NCI-H1092 treated with DMSO at 0.1 percent for 48 hours (cell line): ENCODE measurements around the gene LIF.

Experiments used
- DNase-seq: peaks from one replicate; lab custom pipeline; 2025; lab: John Stamatoyannopoulos, UW

Gene LIF

GRCh38 chr22:30262917-30263741, 16.6 kb upstream of the LIF start:
- DNase-seq = peak; percentile 45

DNA sequence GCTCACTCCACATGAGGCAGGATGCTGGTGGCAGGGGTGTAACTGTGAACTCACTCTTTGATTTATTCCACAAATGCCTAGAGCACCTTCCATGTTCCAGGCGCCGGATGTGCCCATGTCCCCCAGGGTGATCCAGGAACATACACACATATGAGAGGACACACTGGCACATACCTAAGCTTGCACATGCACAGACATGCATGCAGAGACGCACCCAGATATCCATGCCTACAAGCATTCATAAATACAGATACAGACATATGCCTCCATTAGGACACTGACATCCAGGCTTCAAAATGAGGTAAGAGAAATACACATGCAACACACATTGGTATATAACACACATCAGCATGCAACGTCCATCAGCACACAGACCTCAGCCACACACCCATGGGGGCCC, 15.6 kb upstream of the LIF start:
- no peak for DNase-seq

- DNase-seq = no peak
Observed at GRCh38 chr22:30261134-30261533, 14.6 kb upstream of the LIF start.

DNA sequence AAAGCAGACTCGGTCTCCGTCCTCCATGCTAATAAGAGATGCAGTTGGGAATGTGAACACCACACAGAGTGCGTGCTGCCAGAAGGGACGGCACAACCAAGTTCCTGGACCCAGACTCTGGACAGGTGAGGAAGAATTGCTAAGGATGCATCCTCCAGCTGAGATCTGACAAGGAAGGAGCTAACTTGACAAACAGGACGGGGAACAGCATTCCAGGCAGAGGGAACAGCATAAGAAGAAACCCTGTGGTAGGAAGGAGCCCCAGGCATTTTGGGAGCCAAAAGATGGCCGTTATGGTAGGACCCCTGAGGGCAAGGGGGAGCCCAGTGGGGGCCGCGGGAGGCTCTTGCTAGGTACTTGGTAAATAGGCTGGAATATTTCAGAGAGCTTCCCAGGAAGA, 14.1 kb upstream of the LIF start:
- no peak for DNase-seq

- DNase-seq = no peak
Observed at GRCh38 chr22:30260276-30260675, 13.7 kb upstream of the LIF start.

- DNase-seq = no peak
Observed at GRCh38 chr22:30254314-30254713, 7.8 kb upstream of the LIF start.

GRCh38 chr22:30253205-30253852, 6.8 kb upstream of the LIF start:
- peak; percentile 42 for DNase-seq

DNA sequence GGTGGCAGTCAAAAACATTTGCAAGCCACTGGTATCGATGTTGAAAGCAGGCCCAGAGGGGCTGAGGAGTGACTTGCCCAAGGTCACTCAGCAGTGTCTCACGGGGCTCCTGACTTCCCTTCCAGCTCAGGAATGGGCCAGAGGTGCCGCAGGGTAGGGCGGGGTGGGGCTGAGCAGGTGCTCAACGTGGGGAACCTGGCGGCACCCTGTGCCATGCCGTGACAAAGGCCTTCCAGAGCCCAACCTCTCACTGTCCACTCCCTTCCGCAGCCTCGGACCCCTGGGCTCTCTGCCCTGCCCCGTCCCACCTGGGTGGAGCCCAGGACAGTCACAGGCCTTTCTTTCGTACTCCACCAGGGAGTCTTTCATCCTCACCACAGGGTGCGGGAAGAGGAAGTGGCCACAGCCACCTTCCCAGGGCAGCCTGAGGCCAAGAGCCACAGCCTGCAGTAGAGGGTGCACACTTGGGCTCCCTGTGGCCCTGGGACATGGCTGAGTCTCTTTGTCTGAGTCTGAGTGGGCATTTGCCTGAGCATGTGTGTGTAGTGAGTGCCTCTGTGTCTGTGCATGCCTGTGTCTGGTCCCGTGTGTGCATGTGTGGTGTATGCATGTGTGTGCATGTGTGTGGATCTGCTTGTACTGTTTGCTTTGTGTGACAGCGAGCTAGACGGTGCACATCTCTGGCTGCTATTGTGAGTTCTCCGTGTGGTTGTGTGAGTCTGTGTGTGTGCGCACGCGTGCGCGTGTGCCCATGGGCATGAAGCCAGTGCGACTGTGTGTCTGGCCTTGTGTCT, 6.0 kb upstream of the LIF start:
- DNase-seq = no peak

GRCh38 chr22:30251711-30252110, 5.2 kb upstream of the LIF start:
- DNase-seq = peak; percentile 3

DNA sequence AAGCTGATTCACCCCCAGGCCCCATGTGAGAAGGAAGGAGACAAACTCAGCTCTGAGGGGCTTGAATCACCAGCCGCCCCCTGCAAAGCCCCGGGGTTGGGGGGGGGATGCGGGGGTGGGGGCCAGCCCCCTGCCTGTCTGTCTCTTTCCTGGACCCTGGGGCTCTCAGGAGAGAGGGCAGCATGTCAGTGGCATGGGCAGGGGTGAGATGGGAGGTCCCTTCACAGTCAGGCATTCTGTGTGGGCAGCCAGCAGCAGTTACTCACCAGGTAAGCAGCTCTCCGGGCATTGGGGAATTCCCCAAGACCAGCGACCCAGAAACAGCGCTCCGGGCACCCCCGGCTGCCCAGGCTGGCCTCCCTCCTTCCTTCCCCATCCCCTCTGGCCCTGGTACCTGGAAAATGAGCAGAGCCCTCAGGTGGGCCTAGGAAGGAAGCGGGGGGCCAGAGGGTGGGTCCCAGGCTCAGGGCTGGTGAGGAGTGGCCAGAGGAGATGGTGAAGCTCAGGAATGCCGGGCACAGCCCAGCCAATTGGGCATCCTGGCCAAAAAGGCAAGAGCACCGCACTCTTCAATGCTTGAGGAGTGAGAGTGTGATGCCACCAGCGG, 4.2 kb upstream of the LIF start:
- DNase-seq = no peak

GRCh38 chr22:30250039-30250565, 3.5 kb upstream of the LIF start:
- DNase-seq = no peak

DNA sequence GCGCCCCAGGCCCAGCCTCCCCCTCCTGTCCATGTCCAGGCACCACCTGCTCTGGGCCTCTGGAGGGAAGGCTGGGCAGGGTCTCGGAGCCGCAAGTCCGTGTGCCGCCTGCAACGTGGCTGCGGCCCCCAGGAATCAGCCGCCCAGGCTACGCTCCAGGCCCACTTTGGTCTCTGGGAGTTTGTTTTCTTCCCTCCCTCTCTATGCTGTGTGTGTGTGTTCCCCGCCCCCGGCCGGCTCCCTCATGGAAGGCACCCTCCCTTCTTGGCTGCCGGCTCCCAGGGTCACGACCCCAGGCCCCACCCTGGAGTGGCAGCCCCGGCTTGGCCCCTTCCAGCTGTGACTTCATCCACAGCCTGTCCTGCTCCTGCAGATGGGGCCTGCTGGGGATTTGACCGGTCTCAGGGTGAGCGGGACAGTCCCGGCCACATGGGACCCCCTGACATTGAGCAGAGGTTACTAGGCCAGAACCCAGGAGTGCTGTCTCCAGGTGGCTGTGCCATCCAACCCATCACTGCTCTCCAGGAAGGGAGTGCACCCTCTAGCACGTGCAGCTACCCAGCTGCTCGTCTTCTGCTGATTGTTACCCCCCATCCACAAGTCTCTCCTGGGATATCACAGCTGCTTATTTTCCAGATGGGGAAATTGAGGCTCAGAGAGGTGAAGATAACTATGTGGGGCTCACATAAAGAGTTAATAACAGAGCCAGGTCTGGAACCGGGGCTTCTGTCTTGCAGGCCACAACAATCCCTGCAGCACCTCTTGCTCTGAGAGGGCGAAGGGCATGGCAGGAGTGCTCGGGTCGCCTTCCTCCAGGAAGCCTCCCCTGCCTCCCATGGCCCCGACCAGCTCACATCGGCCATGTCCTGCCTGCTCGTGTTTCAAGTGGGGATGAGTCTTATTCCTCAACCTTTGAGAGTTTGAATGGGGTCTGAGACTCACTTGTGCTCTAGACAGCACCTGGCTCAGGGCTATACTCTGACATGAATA, 2.8 kb upstream of the LIF start:
- DNase-seq = no peak

GRCh38 chr22:30248484-30248883, 1.9 kb upstream of the LIF start:
- DNase-seq = no peak

DNA sequence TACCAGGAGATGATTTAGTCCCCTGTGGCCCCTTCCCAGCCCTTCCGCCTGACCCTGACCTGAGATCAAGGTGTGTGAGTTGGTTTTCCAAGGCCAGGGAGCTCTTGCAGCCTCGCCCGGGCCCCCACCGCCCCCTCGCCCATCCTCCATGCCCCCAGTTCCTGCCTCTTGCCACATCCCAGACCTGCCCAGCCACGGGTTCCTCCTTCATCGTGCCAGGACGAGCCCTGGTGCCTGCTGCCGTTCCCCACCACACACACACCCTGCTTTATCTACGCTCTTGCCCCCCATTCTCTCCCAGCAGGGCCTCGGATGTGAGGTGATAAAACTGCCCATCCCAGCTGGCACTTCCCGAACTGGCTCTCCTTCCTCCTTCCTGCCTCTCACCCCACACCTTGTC, 1.4 kb upstream of the LIF start:
- no peak for DNase-seq

DNA sequence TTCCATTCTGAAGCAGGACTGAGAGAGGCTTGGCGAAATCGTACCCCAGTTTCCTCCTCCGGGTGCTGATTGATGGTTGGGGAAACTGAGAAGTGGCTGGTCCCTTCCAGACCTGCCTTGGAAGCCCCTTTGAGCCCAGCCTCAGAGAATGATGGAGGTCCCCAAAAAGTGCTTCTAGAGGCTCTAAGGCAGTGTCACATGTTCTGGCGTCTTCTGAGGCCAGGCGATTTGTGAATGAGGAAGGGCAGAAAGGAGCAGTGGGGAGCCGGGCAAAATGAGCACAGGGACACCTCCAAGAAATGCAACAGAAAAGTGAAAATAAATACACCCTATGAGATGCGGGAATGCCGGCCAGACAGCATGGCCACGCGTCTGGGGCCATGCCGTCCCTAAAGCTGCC, 1.0 kb upstream of the LIF start:
- DNase-seq = no peak

DNA sequence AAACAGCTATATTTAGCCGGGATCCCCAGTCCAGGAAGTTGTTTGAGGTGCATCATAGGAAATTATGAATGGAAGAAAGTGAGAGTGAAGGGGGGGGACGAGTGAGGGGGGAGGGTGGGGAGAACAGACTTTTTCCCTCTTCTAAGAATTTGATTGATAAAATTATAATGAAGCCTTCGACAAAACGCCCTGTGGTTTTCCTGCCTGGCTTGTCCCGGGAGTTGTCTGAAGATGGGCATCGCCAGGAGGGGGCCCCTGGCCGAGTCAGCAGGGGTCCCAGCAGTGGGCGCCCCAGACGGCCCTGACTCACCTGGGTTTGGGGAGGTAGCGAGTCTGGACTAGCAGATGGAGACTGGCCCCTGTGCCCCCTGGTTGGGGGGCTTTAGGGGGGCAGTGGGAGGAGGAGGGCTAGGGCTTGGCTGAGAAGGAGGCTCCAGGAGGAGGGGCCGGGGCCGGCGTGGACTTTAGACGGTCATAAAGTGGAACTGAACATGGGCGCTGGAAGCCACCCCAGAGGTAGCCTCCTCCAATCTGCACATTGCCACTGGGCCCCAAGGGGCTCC, 336 bp upstream of the LIF start:
- DNase-seq = no peak

DNA sequence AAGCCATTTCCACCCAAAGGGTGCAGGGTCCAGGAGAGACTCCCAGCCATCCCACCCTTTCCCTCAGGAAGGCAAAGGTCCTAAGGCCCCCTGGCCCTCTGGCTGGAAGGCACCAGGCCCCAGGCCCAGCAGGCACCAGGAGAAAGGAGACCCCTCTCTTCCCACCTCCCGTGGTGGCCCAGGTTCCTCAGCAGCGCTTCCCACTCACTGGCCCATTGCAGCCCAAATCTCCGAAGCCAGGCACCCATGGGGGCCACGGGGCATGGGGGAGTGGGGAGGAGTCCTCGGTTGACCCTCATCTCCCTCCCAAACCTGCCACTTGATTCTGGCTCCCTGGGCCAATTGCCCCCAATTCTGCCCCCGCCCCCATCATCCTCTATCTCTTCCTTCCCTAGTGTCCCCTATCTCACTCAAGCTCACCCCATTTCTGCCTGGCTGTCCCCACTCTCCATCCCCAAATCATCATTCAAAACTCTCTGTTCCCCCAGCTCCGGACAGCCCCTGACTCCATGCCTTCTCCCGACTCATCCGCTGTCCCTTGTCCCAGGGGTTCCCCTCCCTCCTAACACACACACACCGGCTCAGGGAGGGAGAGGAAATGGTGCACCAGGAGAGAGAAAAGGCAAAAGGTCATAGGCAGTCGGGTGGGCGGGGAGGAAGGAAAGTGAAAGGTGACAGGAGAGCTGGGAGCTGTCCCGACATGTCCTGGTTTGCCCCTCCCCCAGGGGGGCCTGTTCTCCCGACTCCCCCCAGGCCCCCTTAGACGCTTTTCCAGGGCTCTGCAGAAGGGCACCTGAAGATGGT, 1.2 kb downstream of the LIF start:
- no peak for DNase-seq

- no peak for DNase-seq
Observed at GRCh38 chr22:30244641-30245040, 1.9 kb downstream of the LIF start.

- no peak for DNase-seq
Observed at GRCh38 chr22:30244066-30244465, 2.5 kb downstream of the LIF start.

DNA sequence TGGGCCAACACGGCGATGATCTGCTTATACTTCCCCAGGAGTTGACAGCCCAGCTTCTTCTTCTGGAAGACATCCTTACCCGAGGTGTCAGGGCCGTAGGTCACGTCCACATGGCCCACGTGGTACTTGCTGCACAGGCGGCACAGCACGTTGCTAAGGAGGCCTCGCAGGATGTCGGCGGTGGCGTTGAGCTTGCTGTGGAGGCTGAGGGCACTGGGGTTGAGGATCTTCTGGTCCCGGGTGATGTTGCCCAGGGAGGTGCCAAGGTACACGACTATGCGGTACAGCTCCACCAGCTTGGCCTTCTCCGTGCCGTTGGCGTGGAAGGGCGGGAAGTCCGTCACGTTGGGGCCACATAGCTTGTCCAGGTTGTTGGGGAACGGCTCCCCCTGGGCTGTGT, 2.9 kb downstream of the LIF start:
- DNase-seq = no peak
